HG03135 (cell line): ENCODE results near the gene KY.

Experiments used
- ATAC-seq: cut with Tn5 transposase; IDR thresholded peaks from one replicate; pipeline ENCODE4 v1.9.1; 2021; ENCODE audit warnings: mild to moderate bottlenecking, moderate library complexity; ENCODE audit not compliant: unreplicated experiment

The KY gene

DNA sequence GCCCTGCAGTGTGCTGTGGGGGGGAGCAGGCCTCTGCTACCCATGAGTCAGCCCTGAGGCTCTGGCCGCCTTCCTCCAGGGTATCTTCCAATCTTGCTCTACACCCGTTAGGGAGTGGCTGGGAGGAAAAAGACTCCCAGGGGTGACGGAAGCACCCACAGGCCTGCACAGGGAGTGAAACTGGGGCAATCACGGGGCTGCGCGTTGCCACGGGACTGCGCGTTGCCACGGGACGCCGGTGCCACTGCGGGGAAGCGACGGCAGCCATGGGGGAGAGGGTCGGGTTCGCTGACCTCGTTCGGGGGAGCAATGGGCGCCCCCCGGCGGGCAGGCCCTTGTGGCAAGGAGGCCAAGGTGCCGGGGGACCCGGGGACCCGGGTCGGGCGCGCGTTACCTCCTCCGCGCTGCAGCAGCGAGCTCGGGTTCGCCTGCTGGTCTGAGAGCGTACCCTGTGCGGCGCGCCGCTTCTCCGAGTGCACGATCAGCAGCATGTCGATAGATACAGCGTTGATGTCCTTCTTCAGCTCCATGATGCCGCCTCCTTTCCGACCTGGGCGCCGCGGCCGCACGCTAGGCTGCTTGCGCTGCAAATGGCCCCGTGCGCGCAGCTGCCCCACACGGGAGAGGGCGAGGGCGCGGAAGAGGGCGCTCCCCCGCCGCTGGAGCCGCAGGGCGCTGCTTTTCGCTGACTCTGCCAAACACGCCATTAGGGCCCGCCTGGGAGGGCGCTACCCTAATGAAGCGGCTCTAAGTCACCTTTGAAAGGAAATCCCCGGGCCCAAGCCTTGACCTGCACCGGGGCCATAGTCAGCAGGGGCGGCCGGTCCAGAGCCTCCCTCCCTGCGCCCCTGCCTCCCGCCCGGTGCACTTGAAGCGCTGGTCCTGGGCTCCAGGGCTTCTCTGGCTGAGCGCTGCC, at the start of gene KY:
Gene KY, minus strand, starts transcription at position 592 of the 916 bp plus-strand sequence. Its CDS starts 62 bp downstream, at position 530.
- no peak for ATAC-seq

DNA sequence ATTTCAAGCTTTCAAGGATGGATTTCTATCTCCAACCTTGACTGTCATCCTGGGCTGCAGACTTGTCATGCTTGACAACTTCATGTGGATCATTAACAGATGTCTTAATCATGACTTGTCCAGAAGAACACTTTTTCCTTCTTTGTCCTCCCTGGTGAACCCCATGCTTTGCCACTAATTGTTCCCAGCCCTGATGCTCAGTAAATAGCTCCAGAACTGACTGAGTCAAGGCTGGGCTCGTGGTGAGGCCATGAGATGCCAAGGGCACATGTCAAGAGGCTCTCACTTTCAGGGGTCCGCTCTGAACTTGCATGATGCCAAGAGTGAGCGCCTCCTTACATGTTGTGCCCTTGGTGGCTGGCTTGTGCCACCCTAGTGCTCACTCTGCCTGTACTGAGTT, 48.9 kb upstream of the KY start:
- ATAC-seq: no peak

DNA sequence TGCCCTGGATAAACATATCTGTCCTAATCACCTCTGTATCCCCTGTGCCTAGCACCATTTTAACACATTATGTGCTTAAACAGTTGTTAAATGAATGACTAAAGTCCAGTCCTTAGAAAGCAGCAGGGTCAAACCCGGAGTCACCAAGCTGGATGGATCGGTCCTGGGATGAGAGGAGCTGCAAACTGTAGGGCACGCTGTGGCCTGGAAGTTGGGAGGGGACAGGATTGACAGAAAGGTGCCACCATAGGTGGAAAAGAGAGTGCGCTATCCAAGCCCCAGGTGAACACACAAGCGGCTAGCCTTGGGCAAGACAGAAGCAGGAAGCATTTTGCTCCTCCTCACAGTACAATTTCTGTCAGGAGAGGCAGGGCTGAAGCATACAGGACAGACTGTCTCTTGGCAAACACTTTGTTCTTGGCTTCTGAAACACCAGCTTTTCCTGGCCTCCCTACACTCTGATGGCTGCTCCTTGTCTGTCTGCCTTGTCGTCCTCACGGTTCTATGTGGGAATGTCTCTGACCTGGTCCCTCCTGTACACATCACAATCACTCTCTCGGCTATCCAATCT, 48.4 kb upstream of the KY start:
- ATAC-seq: no peak

GRCh38 chr3:134697830-134698689, 47.2 kb upstream of the KY start:
- ATAC-seq: no peak

- ATAC-seq: no peak
These were observed 45.3 kb upstream of the KY start for GRCh38 chr3:134696155-134696554.

- no peak for ATAC-seq
These were observed 44.2 kb upstream of the KY start for GRCh38 chr3:134694946-134695543.

DNA sequence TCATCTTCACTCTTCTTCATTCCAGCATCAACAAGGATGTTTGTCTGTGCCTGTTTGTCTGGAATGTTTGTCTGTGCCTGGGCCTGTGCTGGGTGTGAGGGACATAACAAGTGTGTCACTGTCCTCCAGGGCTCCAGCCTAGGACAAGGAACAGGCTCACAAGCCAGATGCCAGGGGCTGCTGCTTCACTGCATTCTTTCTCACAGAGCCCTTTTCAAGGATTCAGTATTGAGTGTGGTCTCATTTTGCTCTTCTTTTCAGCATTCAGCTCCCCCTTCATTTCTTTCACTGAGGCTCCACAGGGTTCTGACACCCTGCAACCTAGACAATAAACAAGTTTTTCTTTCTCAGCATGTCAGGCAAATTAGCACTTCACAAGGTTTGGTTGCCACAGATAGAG, 43.6 kb upstream of the KY start:
- ATAC-seq: no peak

DNA sequence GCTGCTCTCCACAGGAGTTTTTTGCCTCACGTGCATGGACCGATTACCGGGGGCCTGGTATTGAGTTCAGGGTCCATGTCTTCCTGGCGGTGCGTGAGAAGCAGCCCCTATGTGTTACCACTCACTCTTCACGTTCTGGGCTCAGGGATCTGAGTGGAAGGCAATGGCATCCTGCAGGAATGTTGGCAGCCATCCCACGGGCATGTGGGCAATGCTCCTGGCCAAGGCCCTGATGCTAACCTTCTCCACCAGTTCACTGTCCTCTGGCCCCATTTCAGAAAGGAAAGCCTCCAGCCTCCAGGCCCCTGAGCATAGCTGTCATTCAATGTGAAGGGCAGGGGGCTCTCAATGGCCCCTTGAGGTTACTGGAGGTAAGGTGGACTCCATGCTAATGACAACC, 43.0 kb upstream of the KY start:
- no peak for ATAC-seq

DNA sequence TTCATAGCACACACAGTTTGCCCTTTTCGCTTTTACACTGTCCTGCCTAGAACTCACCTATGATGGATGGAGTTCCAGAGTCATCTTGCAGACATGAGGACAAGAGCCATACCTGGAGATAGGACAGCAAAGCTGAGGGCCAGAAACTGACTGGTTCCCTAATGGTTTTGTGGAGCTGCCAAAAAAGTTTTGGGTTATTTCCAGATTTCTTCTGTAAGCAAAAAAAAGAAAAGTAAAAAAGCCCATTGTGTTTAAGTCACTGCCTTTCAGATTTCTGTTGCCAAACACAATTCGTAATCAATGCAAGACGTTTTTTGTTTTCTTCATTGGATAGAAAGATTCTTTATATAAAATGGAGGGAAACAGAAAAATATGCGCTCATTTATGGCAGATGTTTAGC, 42.4 kb upstream of the KY start:
- ATAC-seq: no peak

DNA sequence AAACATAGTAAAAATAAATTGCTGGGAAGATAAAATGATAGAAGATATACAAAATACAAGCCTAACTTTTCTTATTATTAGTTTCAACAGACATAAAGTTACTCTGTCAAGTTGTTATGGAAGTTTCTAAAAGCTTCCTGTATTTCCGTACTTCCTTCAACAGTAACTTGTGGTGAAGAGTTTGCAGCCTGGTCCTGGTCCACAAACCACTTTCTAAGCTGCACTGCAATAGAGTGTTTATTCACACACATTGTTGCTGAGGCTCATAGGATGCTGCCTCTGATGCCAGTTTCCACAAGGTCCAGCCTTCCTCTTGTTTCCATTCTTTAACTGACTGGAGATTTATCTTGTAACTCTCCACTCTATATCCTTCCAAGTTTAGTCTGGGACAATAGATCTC, 39.4 kb upstream of the KY start:
- ATAC-seq: no peak

DNA sequence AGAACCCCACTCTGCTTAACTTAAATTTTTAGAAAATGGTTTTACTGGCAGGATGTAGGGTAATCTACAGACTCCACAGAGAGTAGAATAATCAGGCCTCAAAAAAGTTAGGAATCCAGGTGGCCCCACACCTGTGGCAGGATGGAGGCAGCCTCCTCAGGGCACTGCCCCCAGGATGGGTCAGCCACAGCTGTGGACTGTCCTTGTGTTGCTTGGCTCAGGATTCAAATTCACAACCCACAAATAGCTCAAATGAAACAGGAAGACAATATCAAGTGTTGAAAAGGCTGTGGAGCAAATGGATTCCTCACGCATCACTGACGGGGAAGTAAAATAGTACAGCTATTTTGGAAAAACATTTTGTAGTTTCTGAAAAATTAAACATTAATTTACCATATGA, 36.8 kb upstream of the KY start:
- ATAC-seq: no peak

- no peak for ATAC-seq
These were observed 35.3 kb upstream of the KY start for GRCh38 chr3:134685929-134686802.

DNA sequence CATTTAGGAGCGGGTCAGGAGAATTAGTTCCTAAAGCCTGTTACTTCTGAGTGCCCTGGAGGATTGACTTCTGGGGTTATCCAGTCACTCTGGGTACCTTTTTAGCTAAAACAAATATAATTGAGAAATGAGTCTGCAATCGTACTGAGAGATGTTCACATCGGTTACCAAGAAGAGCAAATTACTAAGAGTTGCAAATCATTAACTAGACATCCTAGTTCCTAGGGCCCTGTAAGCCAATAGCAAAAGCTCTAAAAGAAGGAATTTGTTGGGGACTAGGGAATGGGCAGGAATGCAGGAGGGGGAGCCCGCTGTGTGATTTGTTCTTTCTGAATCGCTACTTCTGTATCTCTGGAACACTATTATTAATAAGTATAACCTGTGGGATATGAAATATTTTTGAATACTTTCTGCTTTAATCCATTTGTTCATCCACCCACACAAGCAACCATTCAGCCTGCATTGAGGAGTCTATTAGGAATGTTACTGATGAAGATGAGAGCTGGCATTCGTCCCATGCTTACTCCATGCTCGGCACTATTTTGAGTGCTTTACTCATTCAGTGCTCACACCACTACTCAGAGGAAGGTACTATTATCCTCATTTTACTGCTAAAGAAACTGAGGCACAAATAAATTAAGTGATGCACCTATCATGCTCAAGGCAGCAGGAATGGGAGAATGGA, 31.5 kb upstream of the KY start:
- ATAC-seq: no peak

DNA sequence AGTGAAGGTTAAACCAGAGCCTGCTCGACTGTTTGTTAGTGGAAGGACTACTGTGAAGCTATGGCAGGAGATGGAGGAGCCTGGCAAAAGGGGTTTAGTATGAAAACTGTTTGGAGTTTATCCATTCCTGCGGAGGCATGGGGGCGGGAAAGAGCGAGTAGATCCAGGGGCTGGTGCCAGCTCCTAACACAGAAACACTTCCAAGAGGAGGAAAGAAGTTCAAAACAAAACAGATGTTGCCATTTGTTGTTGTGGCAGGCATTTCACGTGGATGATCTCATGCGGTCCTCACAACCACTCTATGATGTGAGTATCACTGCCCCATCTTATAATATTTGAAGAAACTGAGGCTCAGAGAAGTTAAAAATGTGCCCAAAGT, 30.7 kb upstream of the KY start:
- ATAC-seq: no peak

DNA sequence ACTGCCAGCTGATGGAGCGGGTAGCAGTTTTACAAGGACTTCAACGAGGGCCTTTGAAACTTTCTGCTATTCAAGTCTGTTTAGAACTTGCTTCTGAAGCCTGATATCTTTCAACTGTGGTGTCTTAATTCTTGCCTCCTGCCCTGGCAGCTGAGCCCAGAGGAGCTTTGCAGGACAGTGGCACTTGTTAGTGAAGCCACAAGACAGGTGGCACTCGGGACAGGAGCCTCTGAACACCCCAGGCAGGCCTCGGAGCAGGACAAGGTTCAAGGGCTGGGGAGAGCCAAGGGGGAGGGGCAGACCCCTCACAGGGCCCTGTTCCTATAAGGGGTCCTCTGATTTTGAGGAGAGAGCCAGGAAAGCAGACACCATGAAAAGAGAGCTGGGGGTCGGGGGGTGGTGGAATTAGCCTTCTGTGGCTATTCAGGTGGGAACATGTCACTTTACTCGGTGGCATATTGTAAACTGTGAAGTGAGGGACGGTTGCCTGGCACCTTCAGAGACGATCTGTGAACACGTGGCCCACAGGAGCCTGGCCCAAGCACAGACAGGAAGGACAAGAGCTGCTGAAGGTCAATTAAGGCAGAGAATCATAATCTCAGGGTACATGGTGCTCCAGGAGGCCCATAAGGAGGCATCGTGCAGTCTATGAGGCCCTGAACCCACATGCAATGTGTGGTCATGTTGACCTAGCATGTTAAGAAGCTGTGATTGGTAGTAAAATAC, 30.1 kb upstream of the KY start:
- no peak for ATAC-seq

GRCh38 chr3:134677987-134678308, 27.1 kb upstream of the KY start:
- ATAC-seq: no peak

- ATAC-seq: no peak
These were observed 26.6 kb upstream of the KY start for GRCh38 chr3:134677196-134677986.

GRCh38 chr3:134675726-134676256, 25.0 kb upstream of the KY start:
- ATAC-seq: no peak
